ENCODE measurements around the gene MEIS2.

The MEIS2 gene

DNA sequence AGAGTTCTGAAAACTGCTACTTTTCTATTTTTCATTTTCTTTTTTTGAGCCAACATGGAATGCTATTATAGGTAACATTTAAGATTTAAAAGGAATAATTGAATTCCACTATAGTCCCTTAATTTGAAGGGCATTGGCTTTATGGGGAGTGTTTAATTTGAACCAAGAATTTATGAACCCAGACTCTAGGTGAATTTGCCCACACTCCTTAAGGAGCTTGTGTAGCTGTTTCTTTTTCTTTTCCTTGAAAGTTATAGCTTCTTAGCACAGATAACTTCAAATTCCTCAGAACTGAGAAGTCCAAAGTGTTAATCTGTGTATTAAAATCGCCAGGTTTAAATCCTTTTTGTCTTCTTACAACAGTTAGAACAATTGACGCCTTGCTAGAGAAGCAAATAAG is 4.7 kb upstream of the MEIS2 start:
- H3K9ac ChIP-seq (ENCODE audit: low read length), result no peak overlapping the region
- no peaks in the 10 kb centered on the region for H3K9me3 ChIP-seq (ENCODE audit: insufficient read depth, low read length)
- no peak overlapping the region for H3K27ac ChIP-seq (ENCODE audit: low read length)
- no peak overlapping the region for H3K4me3 ChIP-seq (ENCODE audit: low read length)
- TF ChIP-seq, protein P1, sequence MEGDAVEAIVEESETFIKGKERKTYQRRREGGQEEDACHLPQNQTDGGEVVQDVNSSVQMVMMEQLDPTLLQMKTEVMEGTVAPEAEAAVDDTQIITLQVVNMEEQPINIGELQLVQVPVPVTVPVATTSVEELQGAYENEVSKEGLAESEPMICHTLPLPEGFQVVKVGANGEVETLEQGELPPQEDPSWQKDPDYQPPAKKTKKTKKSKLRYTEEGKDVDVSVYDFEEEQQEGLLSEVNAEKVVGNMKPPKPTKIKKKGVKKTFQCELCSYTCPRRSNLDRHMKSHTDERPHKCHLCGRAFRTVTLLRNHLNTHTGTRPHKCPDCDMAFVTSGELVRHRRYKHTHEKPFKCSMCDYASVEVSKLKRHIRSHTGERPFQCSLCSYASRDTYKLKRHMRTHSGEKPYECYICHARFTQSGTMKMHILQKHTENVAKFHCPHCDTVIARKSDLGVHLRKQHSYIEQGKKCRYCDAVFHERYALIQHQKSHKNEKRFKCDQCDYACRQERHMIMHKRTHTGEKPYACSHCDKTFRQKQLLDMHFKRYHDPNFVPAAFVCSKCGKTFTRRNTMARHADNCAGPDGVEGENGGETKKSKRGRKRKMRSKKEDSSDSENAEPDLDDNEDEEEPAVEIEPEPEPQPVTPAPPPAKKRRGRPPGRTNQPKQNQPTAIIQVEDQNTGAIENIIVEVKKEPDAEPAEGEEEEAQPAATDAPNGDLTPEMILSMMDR (IDR thresholded peaks at IDR 0.05; ENCODE audit: low read depth, low read length), result no peak
- TF ChIP-seq EZH2phosphoT487 (IDR thresholded peaks at IDR 0.05; ENCODE audit: low read depth), result no peak
- no peak overlapping the region for H2AFZ ChIP-seq (ENCODE audit: low read depth, low read length)
- no peaks in the 10 kb centered on the region for H3K36me3 ChIP-seq (replicated peaks; ENCODE audit: low read depth, low read length)
- no peaks in the 10 kb centered on the region for H4K20me1 ChIP-seq (ENCODE audit: insufficient read depth, low read length)
- H3K4me2 ChIP-seq (ENCODE audit: low read length), result no peak overlapping the region
- H3K27me3 ChIP-seq (ENCODE audit: low read depth, low read length), result peaks cover 12% of the 10 kb centered on the region
- H3K79me2 ChIP-seq (ENCODE audit: low read length), result no peaks in the 10 kb centered on the region
- peaks cover 5% of the 10 kb centered on the region for H3K4me1 ChIP-seq (ENCODE audit: low read length)

DNA sequence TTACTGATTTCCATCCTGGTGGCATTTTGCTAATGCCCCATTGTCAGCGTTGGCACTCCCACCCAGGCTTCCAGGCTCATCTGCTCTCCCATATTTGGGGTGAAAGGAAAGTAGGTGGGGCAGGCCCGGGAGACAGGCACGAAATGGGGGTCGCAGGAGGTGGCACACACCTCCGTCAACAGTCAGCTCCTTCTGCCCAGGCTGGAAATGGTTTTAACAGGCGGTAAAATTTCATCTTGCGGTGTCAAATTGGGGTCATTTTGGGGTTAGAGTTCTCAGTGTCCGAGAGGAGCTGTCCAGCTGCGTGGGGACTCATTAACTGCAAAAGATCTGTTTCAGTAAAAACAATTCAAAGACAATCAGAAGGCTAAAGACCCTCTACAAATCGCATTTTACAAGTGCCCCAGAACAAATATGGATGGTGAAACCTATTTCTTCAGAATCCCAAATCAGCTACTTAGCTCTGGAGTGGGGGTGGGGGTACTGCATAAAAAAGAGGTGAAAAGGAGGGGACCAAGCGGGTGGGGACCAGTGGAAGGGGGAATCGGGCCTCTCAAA is 4.2 kb upstream of the MEIS2 start:
- no peak overlapping the region for H3K4me2 ChIP-seq (ENCODE audit: low read length)
- peaks cover 5% of the 10 kb centered on the region for H3K4me1 ChIP-seq (ENCODE audit: low read length)
- no peaks in the 10 kb centered on the region for H4K20me1 ChIP-seq (ENCODE audit: insufficient read depth, low read length)
- TF ChIP-seq, protein P1 (IDR thresholded peaks at IDR 0.05; ENCODE audit: low read depth, low read length), result no peak
- no peak for TF ChIP-seq EZH2phosphoT487 (IDR thresholded peaks at IDR 0.05; ENCODE audit: low read depth)
- peaks cover 12% of the 10 kb centered on the region for H3K27me3 ChIP-seq (ENCODE audit: low read depth, low read length)
- no peak overlapping the region for H3K9ac ChIP-seq (ENCODE audit: low read length)
- H3K79me2 ChIP-seq (ENCODE audit: low read length), result no peaks in the 10 kb centered on the region
- H2AFZ ChIP-seq (ENCODE audit: low read depth, low read length), result no peak overlapping the region
- H3K4me3 ChIP-seq (ENCODE audit: low read length), result no peak overlapping the region
- H3K9me3 ChIP-seq (ENCODE audit: insufficient read depth, low read length), result no peaks in the 10 kb centered on the region
- no peaks in the 10 kb centered on the region for H3K36me3 ChIP-seq (replicated peaks; ENCODE audit: low read depth, low read length)
- H3K27ac ChIP-seq (ENCODE audit: low read length), result no peak overlapping the region

DNA sequence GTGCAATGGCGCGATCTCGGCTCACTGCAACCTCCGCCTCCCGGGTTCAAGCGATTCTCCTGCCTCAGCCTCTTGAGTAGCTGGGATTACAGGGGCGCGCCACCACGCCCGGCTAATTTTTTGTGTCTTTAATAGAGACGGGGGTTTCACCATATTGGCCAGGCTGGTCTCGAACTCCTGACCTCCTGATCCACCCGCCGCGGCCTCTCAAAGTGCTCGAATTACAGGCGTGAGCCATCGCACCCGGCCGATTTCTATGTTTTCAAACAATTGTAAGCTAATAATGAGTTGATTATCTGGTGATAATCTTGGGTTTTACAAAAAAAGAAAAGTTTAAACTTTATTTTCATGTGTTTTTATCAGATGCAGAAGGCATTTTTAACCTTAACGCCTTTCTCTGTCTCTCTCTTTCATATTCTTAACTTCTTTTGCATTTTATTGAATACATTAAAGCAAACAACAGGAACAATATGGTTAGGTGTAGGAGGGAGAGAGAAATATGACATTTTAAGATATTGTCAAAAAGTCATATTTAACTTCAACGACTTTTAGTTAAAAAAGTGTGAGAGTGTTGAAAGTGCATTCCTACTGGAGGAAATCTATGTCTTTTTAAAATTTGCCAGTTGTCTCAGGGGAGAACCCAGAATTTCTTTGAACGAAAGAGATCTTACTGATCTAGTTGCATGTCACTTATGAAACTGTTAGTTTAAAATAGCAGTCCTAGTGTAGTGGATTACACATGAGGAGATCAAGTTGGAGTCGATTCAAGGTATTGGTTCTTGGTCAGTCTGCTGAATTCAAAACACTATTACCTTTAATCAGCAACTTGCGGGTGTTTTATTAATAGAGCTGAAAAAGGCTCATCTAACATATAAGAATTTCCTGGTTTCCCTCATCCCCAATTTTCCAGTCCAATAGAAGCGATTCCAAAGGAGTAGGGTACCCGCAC is 3.4 kb upstream of the MEIS2 start:
- Histone ChIP-seq H4K20me1 (ENCODE audit: insufficient read depth, low read length) (no peaks in the 10 kb centered on the region), H2AFZ (ENCODE audit: low read depth, low read length) (no peak overlapping the region), H3K27ac (ENCODE audit: low read length) (no peak overlapping the region), H3K27me3 (ENCODE audit: low read depth, low read length) (peaks cover 12% of the 10 kb centered on the region), H3K4me3 (ENCODE audit: low read length) (no peak overlapping the region), H3K4me1 (ENCODE audit: low read length) (peaks cover 5% of the 10 kb centered on the region), H3K9me3 (ENCODE audit: insufficient read depth, low read length) (no peaks in the 10 kb centered on the region), H3K79me2 (ENCODE audit: low read length) (no peaks in the 10 kb centered on the region; the same call in 1 of the 2 replicates), H3K9ac (ENCODE audit: low read length) (no peak overlapping the region), H3K4me2 (ENCODE audit: low read length) (no peak overlapping the region), H3K36me3 (replicated peaks; ENCODE audit: low read depth, low read length) (no peaks in the 10 kb centered on the region)
- no peak for TF ChIP-seq EZH2phosphoT487 (IDR thresholded peaks at IDR 0.05; ENCODE audit: low read depth)

DNA sequence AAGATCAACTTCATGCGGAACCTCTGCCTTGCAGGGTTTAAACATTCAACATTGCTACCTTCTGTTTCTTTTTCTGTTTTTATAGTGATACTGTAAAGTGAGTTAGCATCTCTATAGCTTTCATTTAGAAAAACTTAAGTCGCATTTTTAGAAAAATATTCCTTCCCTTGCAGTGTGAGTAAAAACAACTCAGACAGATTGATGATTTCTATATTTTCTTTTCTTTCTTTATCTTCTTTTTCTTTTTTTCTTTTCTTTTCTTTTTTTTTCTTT is 2.8 kb upstream of the MEIS2 start:
- Histone ChIP-seq H3K9me3 (ENCODE audit: insufficient read depth, low read length) (no peaks in the 10 kb centered on the region), H4K20me1 (ENCODE audit: insufficient read depth, low read length) (no peaks in the 10 kb centered on the region), H3K79me2 (ENCODE audit: low read length) (no peaks in the 10 kb centered on the region; the same call in 1 of the 2 replicates), H3K4me1 (ENCODE audit: low read length) (peaks cover 5% of the 10 kb centered on the region), H3K4me3 (ENCODE audit: low read length) (no peak overlapping the region), H3K27ac (ENCODE audit: low read length) (no peak overlapping the region), H3K36me3 (replicated peaks; ENCODE audit: low read depth, low read length) (no peaks in the 10 kb centered on the region), H3K27me3 (ENCODE audit: low read depth, low read length) (peaks cover 12% of the 10 kb centered on the region), H3K4me2 (ENCODE audit: low read length) (no peak overlapping the region), H3K9ac (ENCODE audit: low read length) (no peak overlapping the region), H2AFZ (ENCODE audit: low read depth, low read length) (no peak overlapping the region)
- TF ChIP-seq, protein P1 (IDR thresholded peaks at IDR 0.05; ENCODE audit: low read depth, low read length), result no peak
- TF ChIP-seq EZH2phosphoT487 (IDR thresholded peaks at IDR 0.05; ENCODE audit: low read depth), result no peak

Data from OCI-LY3 (cell line).